ENCODE results near the gene LGR6. TPM values are rescaled to one million over a fixed set of nuclear protein-coding genes. Genes with fewer than 3 reads are reported as not detected.

LGR6 gene
- total and polyA plus RNA-seq, 10 of the 15 experiments (the other 5 are each of a cell fraction or from before 2014, with no cell fraction given) = not detected

GRCh38 chr1:202225131-202225530 is 31.5 kb downstream of the LGR6 start (continued):
- TF ChIP-seq CTCF (IDR thresholded peaks at IDR 0.05 in 2 of 3, conservative IDR thresholded peaks at IDR 0.05 in 1 of 3; ENCODE audit: control insufficient read depth in 2 of 3, extremely low read depth in 1 of 3, insufficient read depth in 1 of 3, low read depth in 3 of 3, low read length in 3 of 3) (no peak), STAT3 (IDR thresholded peaks at IDR 0.05; ENCODE audit: low read depth, low read length) (no peak), KDM1A (IDR thresholded peaks at IDR 0.05; ENCODE audit: borderline replicate concordance) (no peak), POU2F2 (IDR thresholded peaks at IDR 0.05; ENCODE audit: borderline replicate concordance, low read depth, low read length) (no peak)

- no peak for DNase-seq (ENCODE audit: low read depth, low spot score)
- Histone ChIP-seq H3K36me3 (ENCODE audit: control insufficient read depth in 2 of 2, insufficient read depth in 2 of 2, low read length in 1 of 2) (no peaks in the 10 kb centered on the region), H3K79me2 (ENCODE audit: control insufficient read depth, insufficient read depth, low read length) (no peaks in the 10 kb centered on the region), H3K27ac (ENCODE audit: control insufficient read depth, insufficient read depth) (no peak overlapping the region), H3K9me3 (replicated peaks; ENCODE audit: control insufficient read depth, insufficient read depth, low read length) (no peaks in the 10 kb centered on the region), H3K9ac (ENCODE audit: control insufficient read depth, insufficient read depth, low read length) (no peak overlapping the region), H3K4me1 (ENCODE audit: control insufficient read depth, insufficient read depth, low read length) (peaks cover 9% of the 10 kb centered on the region), H3K27me3 (replicated peaks in 1 of 2; ENCODE audit: control insufficient read depth in 2 of 2, insufficient read depth in 2 of 2, low read length in 1 of 2) (peaks cover 0 to 3% of the 10 kb centered on the region in 2 experiments; a peak in 2 of 4 replicates), H3K4me2 (ENCODE audit: control insufficient read depth, insufficient read depth) (peak overlapping the region; percentile 67; the same call in 1 of the 2 replicates), H2AFZ (ENCODE audit: control insufficient read depth, low read depth, low read length) (no peak overlapping the region), H4K20me1 (ENCODE audit: control insufficient read depth, insufficient read depth) (no peaks in the 10 kb centered on the region), H3K4me3 (no peak overlapping the region)
- no TSS peak for BruUV-seq (replicated peaks)
- TF ChIP-seq IRF4 (IDR thresholded peaks at IDR 0.05; ENCODE audit: low read depth, low read length) = no peak
- ChIA-PET CTCF (interaction anchor here (2.5 kb wide), 1 partner anchor 11 kb away, joined by 12 read pairs; no protein-coding TSS in a partner anchor), POLR2A (no interaction called here), RAD21 (ENCODE audit: unreplicated experiment) (no interaction called here), SMC1A (ENCODE audit: uncharacterized antibody, unreplicated experiment) (no interaction called here)
- 50% methylated on average over 7 of the region's 7 CpGs for WGBS (ENCODE audit: insufficient coverage, insufficient replicate concordance, low lambda C conversion rate, missing lambda C conversion rate)
- ATAC-seq = no peak
- no peak for FAIRE-seq
- intact Hi-C loops (cut with micrococcal nuclease; ENCODE audit: unreplicated experiment) (no loop called here), in situ Hi-C loops (cut with MboI) (no loop called here)
These were observed 33.6 kb downstream of the LGR6 start for GRCh38 chr1:202227053-202227672.
